GM18951 (cell line): ENCODE results near the gene CFAP92.
"Not testable (repeated sequence)": the region's sequence is repeated elsewhere in the genome, so short reads cannot be mapped to it uniquely, and the experiment has no call there.

ENCODE experiments used
- POLR2A ChIP-seq: IDR thresholded peaks from 4 replicates; pipeline ENCODE4 v1.6.1; 2011; ENCODE audit warnings: mild to moderate bottlenecking; ENCODE audit not compliant: insufficient read length, insufficient read depth; ENCODE audit errors: extremely low read depth
- in situ Hi-C: fragments of 300-500 bp; cut with MboI; formaldehyde crosslinking; loops from one replicate; pipeline ENCODE4 v1.12.0; 2022; ENCODE audit warnings: low sequenced_read_pairs, mixed read lengths, inconsistent platforms; ENCODE audit not compliant: unreplicated experiment

The CFAP92 gene

DNA sequence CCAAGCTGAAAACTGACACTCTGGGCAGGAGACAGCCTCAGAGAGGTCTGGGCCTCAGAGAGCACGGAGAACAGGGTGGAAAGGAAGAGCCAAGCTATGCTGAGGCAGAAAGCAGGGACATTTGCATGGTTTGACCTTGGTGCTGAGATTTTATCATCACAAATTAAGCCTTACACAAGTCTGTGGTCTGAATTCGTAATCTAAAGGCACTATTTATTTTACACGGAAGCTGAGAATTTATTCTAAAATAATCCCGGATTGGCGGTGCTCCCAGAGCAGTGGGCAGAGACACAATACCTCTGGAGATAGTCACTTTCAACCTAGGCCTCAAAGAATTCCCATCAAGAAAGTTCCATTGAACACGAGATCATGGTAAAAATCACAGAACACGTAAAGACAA is 47.5 kb downstream of the CFAP92 start:
- in situ Hi-C loops = no loop called here
- no peak for TF ChIP-seq POLR2A

DNA sequence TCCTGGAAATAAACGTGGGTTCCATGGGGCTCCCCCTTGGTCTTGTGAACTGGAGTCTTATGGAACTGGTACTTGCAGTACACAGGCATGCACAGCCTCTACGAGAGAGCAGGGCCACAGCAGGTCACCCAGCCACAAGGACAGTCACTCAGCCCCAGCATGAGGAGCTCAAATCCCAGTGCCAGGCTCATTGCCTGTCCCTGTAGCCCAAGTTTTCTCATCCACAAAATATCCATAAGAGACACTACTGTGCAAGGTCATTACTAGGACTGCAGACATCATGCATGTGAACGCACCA is 48.0 kb downstream of the CFAP92 start:
- in situ Hi-C loops = no loop called here
- TF ChIP-seq POLR2A = no peak

DNA sequence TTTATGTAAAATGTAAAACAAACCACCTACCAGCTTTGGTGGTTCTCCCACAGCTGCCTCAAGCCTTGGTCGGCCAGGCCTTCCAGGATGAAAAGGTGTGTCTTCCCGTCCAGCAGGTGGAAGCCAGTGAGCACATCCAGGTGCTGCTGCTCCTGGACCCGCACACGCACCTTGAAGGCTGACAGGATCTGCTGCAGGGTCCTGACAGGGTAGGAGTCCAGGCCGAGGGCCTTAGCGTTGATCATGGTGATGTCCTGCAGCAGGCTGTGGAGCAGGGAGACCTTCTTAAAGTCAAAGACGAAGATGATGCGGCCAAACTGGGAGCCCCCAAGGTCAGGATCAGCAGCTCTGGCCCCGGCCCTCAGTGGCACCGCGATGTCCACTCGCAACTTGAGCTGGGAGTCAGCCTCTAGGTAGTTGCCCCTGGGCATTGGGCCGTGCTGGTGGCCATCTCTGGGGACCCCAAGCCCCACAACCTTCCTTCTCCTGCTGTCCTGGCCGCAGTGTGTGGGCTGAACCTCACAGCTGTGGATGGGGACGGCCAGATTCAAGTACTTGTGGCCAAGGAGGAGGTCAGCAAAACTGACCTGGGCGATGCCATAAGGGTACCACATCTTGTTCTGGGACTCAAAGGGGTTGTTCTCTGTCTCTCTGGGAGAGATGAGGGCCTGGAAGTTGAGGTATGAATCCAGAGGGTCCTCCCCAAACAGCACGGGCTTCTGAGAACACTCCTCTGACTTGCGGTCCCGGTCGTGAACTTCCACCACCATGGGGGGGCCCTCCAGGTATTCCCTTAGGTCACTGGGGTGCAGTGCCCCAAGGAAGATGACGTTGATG is 48.6 kb downstream of the CFAP92 start:
- in situ Hi-C loops = no loop called here
- no peak for TF ChIP-seq POLR2A

DNA sequence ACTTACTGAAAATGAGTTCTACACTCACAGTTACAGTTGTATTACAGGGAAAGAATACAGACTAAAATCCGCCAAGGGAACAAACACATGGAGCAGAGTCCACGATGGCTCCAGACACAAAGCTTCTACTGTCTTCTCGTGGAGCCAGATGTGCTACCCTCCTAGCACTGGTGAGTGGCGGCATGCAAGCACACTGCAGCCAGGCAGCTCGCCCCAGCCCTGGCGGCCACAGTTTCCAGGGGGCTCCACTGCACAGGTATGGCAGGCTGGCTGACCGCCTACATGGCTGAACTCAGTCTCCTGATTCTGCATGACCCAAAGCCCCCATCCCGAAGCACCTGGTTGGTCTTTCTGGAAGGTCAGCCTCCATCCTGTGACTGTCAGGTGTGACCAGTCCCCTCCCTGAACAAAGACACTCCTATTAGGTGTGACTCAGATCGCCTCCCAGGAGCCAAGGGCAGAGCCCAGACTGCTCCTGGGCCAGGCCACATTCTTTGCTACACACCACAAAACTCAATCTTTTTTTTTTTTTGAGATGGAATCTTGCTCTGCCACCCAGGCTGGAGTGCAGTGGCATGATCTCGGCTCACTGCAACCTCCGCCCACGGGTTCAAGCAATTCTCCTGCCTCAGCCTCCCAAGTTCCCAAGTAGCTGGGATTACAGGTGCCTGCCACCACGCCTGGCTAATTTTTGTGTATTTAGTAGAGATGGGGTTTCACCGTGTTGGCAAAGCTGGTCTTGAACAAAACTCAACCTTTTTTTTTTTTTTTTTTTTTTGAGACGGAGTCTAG is 51.5 kb downstream of the CFAP92 start:
- in situ Hi-C loops = no loop called here
- no peak for TF ChIP-seq POLR2A

DNA sequence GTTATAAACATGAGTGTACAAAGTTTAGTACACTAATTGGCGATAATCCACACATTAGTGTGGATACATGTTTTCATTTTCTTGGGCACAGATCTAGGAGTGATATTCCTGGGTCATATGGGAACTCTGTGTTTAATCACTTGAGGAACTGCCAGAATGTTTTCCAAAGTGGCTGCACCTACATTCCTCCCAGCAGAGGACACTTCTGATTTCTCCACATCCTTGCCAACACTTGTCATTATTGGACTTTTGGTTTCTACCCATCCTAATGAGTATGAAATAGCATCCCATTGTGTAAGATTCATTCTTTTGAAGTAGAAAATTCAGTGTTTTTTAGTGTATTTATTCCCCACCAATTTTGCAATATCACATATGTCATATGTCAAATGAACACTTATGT is 53.6 kb downstream of the CFAP92 start:
- in situ Hi-C loops = no loop called here

DNA sequence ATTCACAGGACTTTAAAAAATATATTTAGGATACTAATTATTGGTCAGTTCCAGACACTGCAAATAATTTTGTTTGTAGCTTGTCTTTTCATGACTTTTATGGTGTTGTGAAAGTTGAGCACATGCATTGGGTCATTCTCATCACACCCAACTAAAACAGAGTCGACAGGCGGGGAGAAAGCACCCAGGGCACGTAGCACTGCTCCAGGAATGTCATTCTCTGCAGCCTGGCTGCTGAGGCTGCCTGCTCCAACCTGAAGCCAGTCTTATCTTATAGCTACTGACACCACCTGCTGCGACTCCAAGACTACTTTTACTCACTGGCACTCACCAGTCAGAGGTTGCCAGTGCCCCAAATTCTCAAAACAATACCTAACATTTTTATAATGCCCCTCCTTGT is 57.5 kb downstream of the CFAP92 start:
- in situ Hi-C loops = no loop called here
- TF ChIP-seq POLR2A = no peak

More for the DNA sequence above, 53.6 kb downstream of the CFAP92 start:
- no peak for TF ChIP-seq POLR2A

DNA sequence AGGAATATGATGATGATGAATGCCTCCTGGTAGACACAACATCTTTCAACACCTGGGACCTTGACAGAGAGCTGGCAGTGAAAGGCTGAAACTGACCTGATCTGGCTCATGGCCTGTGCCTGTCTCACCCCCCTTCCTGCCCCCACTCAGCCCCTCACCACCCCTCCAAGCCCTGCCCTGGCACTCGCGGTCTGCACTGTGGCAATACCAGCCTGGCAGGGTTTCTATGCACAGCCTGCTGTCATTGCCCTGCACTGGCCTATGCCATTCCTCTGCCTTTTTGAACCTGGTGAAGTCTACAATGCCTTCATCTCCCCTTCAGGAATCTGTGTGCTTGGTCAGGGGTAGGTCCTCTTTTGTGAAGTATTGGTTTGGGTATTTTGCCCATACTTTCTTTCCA is 58.0 kb downstream of the CFAP92 start:
- no peak for TF ChIP-seq POLR2A
- in situ Hi-C loops = no loop called here

DNA sequence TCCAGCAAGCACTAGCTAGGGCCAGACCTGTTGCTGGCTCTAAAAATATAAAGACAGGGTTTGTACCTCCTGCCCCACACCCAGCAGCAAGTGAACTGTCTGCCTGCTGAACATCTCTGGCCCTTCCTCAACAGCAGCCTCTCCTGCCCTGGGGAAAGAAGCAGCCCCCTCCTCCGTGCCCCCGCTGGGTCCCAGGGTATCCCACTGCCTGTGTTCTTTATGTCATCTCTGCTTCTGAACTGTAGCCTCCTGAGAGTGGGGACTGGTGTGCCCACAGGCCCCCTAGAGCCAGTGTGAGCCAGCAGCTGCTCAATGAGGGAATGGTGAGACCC is 60.0 kb downstream of the CFAP92 start:
- in situ Hi-C loops = no loop called here
- no peak for TF ChIP-seq POLR2A

DNA sequence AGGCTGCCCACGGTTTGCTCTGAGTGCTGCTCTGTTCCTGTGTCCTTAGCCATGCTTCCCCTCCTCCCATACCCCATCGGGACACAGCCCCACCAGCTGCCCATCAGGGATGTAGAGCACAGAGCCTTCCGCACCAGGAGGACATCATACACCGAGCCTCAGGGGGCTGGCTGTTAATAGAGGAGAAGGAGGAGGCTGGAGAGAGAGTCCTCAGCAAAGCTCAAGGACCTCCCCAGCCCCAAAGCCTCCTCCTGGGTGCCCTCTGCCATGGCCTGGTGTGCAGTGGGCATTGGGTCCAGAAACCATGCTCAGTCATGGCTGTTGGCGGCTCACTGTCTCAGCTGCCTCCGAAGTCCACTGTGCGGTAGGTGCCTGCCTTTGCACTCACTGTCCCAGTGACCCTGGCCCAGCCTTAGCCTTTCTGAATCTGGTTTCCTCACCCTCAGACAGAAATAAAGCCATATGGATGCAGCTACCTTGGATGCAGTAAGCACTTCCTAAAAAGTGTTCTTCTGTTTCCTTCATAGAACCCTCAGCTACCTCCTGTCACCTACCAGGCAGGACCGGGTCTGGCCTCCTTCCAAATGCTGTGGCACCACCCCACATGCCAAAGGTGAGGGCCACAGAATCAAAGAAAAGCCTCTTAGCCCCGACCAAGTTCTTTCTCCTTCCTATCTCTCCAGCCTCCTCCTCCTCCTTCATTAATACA is 60.5 kb downstream of the CFAP92 start:
- in situ Hi-C loops = no loop called here
- no peak for TF ChIP-seq POLR2A

DNA sequence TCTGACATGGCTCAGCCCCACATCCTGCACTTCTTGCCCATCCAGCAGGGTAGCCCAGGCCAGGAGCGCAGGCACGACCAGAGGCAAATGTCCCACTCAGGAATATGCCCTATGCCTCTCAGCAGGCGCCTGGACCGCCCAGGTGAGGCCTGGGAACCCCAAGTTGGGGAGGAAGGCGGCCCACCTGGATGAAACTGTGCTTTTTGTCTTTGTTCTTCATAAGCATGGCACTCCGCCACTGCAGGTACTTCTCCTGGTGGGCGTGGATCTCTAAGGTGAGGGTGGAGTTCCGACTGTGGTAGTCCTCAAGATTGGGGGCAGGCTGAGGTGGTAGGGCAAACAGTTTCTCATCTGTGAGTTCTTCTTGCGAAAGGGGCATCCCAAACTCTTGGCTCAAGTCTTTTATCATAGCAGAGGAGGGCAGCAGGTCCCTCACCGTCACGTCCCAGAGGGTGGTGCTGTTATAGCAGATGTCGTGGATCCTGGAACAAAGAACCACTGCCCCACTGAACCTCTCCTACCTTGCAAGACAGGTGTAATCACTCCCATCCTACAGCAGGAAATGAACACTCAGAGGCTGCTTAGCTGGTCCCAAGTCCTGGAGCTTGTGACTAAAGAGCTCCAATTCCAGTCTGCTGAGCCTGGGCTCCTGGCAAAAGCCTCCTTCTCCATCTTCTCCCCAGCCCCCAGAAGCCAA is 61.2 kb downstream of the CFAP92 start:
- in situ Hi-C loops = no loop called here
- TF ChIP-seq POLR2A = no peak

DNA sequence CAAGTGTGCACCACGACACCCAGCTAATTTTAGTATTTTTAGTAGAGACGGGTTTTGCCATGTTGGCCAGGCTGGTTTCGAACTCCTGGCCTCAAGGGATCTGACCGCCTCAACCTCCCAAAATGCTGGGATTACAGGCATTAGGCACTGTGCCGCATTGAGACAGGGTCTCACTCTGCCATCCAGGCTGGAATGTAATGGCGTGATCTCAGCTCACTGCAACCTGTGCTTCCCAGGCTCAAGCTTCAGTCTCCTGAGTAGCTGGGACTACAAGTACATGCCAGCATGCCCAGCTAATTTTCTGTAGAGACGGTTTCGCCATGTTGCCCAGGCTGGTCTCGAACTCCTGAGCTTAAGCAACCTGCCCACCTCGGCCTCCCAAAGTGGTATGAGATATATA is 62.8 kb downstream of the CFAP92 start:
- TF ChIP-seq POLR2A = no peak
- in situ Hi-C loops = no loop called here

DNA sequence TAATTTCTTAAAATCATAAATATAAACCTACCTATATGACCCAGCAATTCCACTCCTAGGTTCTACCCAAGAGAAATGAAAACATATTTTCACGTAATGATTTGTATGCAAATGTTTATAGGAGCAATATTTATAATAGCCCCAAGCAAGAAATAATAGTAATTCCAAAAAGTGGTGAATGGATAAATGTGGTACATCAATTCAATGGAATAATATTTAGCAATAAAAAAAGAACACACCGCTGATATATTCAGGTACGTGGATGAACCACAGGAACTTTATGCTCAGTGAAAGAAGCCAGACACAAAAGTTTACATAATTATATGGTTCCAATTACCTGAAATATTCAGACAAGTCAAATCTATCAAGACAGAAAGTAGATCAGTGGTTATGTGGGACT is 64.5 kb downstream of the CFAP92 start:
- in situ Hi-C loops = no loop called here
- no peak for TF ChIP-seq POLR2A

DNA sequence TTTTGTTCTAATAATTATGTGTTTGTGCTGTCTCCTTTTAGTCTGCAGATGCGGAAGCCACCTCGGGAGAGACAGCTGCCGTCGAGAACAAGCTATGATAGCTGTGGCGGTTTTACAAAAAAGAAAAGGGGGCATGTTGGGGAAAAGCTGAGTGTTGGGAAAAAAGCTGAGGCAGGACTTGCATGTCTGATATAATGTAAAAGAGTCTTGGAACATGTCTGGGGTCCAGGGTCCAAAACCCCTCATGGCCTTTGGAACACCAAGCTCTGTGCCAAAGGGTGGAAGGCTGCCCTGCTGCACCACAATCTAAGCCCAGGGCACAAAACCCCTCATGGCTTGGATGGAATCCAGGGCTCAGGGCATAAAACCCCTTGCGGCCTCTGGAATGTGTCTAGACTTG is 69.9 kb downstream of the CFAP92 start:
- in situ Hi-C loops = not testable (repeated sequence)

DNA sequence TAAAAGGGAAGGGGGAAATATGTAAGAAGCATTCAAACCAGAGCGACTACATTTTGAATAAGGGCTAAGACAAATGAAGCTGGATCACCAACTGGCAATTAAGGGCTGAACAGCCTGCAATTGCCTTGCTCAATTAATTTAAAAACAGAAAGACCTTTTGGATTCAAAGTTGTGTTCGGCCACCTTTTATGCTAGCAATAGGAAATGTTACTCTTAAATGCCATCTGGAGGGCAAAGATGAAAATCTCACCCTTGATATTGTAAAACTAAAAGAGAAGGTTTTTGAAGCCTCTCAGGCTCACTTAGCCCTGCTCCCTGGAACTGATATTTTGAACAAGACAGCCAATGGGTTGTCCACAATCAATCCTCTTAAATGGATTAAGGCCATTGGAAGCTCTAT is 70.3 kb downstream of the CFAP92 start:
- no peak for TF ChIP-seq POLR2A

More for the DNA sequence above, 70.3 kb downstream of the CFAP92 start:
- in situ Hi-C loops = no loop called here
